D721Med (cell line): ENCODE results near the gene METTL26.

ENCODE experiments used
- DNase-seq: peaks from one replicate; pipeline ENCODE4 v3.0.0; 2011; ENCODE audit warnings: low spot score; ENCODE audit not compliant: insufficient read length
- FAIRE-seq: peaks from 2 replicates; lab custom pipeline; 2011; peaks lifted over from hg19 to GRCh38; lab: Jason Lieb, UNC
- CTCF ChIP-seq: IDR thresholded peaks from 2 replicates; pipeline ENCODE4 v1.5.1; 2012; ENCODE audit warnings: mild to moderate bottlenecking, control low read depth; ENCODE audit not compliant: insufficient read depth; ENCODE audit errors: missing control alignments

METTL26 gene

DNA sequence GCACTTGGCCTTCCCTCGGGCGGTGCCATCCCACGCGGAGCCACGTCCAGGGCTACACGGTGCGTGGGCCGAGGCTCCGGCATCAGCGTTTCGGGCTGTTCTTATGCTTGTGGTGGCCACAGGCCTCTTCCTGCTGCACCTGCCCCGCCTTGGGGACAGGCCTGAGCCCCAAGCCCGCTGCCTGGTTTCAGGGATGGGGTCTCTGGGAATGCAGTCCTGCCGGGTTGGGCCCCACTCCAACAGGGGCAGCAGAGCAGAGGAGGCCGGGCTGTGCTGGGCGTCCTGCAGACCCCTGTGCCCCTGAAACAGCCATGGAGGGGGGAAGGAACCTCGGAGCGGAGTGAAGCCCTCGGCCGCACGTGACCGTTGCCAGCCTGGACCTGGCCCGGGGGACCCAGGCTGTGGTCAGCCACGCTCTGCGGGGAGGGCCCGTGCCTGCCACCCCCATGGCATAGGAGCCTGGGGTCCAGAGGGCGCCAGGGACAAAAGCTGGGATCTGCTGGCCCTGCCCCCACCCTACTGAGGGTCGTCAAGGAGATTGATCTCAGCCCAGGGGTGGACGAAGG is 5.8 kb downstream of the METTL26 start:
- FAIRE-seq, result no peak
- no peak for DNase-seq
- TF ChIP-seq CTCF, result no peak

- TF ChIP-seq CTCF, result no peak
- DNase-seq (no peak), FAIRE-seq (no peak)
Observed at GRCh38 chr16:629833-630248, 6.3 kb downstream of the METTL26 start.

- no peak for TF ChIP-seq CTCF
- DNase-seq (no peak), FAIRE-seq (no peak)
Observed at GRCh38 chr16:629185-629832, 6.8 kb downstream of the METTL26 start.

DNA sequence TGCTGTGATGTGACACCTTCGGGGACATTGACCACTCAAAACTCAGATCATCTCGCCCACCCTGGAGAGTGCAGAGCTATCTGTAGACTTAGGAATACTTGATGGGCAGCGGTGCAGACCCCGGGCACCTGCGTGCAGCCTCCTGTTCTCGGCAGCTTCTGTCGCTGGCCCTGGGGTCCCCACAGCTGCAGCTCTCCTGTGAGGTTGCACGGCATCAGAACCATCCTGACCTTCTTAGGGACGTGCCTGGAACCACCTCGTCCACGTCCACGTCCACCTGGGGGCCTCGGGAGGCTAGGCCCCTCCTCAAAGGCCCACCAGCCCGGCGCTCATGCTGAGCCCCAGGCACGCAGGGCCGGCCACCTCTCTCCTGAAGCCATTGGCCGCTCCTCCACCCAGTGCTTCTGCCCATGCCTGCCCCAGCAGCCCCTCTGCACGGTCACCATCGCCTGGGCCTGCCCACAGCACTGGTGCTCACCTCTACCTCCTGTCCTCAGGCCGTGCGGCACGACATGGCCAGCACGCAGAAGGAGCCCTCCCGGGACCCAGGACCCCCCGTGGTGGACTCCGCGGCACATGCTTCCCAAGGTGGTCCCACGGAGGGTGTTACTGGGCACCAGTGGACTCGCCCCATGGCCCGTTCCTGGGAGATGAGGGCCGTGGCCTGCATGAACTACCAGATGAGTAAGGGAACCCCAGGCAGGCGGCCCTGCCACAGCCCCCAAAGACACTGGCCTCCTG is 7.6 kb downstream of the METTL26 start:
- FAIRE-seq (no peak), DNase-seq (no peak)
- TF ChIP-seq CTCF, result no peak

- FAIRE-seq, result no peak
- no peak for TF ChIP-seq CTCF
Observed at GRCh38 chr16:627454-628239, 8.5 kb downstream of the METTL26 start.

GRCh38 chr16:626787-627453 is 9.2 kb downstream of the METTL26 start:
- FAIRE-seq (no peak), DNase-seq (no peak)
- TF ChIP-seq CTCF, result no peak

More at GRCh38 chr16:627454-628239, 8.5 kb downstream of the METTL26 start:
- DNase-seq, result no peak
